GM23338 (cell line): ENCODE results near the gene NEURL1. TPM values are rescaled to one million over a fixed set of nuclear protein-coding genes. Genes with fewer than 3 reads are reported as not detected.

ENCODE experiments used
- ATAC-seq: fragments of 200-7000 bp; cut with Tn5 transposase; 3 replicates; pipeline ENCODE4 v1.9.1; 2020
- DNase-seq: peaks from one replicate; pipeline ENCODE4 v3.0.0-alpha.2; 2015; ENCODE audit warnings: low spot score
- H2AFZ ChIP-seq: fragments of 200-600 bp; sonication (generic); 2 replicates; pipeline ENCODE4 v1.8.0; 2016; ENCODE audit warnings: antibody characterized with exemption, mild to moderate bottlenecking, moderate library complexity
- H3F3A ChIP-seq: fragments of 200-600 bp; sonication (generic); replicated peaks from 2 replicates; pipeline ENCODE4 v1.8.0; 2017; ENCODE audit warnings: antibody characterized with exemption, mixed run types, low read depth
- H3K27ac ChIP-seq: fragments of 200-600 bp; sonication (generic); 2 replicates; pipeline ENCODE4 v1.6.1; 2016; ENCODE audit warnings: low read depth
- H3K27me3 ChIP-seq: fragments of 200-600 bp; sonication (generic); 2 replicates; pipeline ENCODE4 v1.8.0; 2016; ENCODE audit warnings: mild to moderate bottlenecking, mixed run types, moderate library complexity; ENCODE audit not compliant: insufficient read depth
- H3K36me3 ChIP-seq: fragments of 200-600 bp; sonication (generic); 2 replicates; pipeline ENCODE4 v1.8.0; 2016; ENCODE audit warnings: mild to moderate bottlenecking; ENCODE audit not compliant: insufficient read depth
- H3K4me1 ChIP-seq: fragments of 200-600 bp; sonication (generic); 2 replicates; pipeline ENCODE4 v1.8.0; 2016; ENCODE audit warnings: mild to moderate bottlenecking, moderate library complexity; ENCODE audit not compliant: insufficient read depth
- H3K4me2 ChIP-seq: fragments of 200-600 bp; sonication (generic); 2 replicates; pipeline ENCODE4 v1.7.1; 2017; ENCODE audit warnings: mixed run types
- H3K4me3 ChIP-seq: fragments of 200-600 bp; sonication (generic); 2 replicates; pipeline ENCODE4 v1.6.1; 2016; ENCODE audit warnings: mixed run types
- H3K79me2 ChIP-seq: fragments of 200-600 bp; sonication (generic); replicated peaks from 2 replicates; pipeline ENCODE4 v1.8.0; 2017; ENCODE audit warnings: mild to moderate bottlenecking; ENCODE audit not compliant: insufficient read depth
- H3K9me2 ChIP-seq: fragments of 200-600 bp; sonication (generic); 2 replicates; pipeline ENCODE4 v1.8.0; 2017; ENCODE audit not compliant: insufficient read depth
- H4K20me1 ChIP-seq: fragments of 200-600 bp; sonication (generic); replicated peaks from 2 replicates; pipeline ENCODE4 v1.8.0; 2017; ENCODE audit warnings: mild to moderate bottlenecking; ENCODE audit not compliant: insufficient read depth
- H3K27ac Mint-ChIP-seq: 2 replicates; pipeline ENCODE4 v1.8.0; 2020; ENCODE audit warnings: inconsistent platforms, mild to moderate bottlenecking, moderate library complexity, mixed read lengths
- H3K27me3 Mint-ChIP-seq: 3 replicates; pipeline ENCODE4 v1.8.0; 2022; ENCODE audit warnings: low read depth, mild to moderate bottlenecking, moderate library complexity, mixed read lengths, inconsistent platforms; ENCODE audit not compliant: insufficient read depth, poor library complexity
- H3K36me3 Mint-ChIP-seq: 3 replicates; pipeline ENCODE4 v1.8.0; 2021; ENCODE audit warnings: low read depth, mild to moderate bottlenecking, inconsistent platforms, moderate library complexity, mixed read lengths
- H3K4me1 Mint-ChIP-seq: 3 replicates; pipeline ENCODE4 v1.8.0; 2020; ENCODE audit warnings: mild to moderate bottlenecking, inconsistent platforms, mixed read lengths
- H3K4me3 Mint-ChIP-seq: 3 replicates; pipeline ENCODE4 v1.8.0; 2021; ENCODE audit warnings: moderate library complexity, mild to moderate bottlenecking, inconsistent platforms, mixed read lengths
- H3K9me3 Mint-ChIP-seq: 3 replicates; pipeline ENCODE4 v1.8.0; 2020; ENCODE audit warnings: moderate library complexity, mild to moderate bottlenecking, inconsistent platforms, mixed read lengths
- CREB1 ChIP-seq: fragments of 250-450 bp; sonication (Bioruptor Pico); IDR thresholded peaks from 2 replicates; pipeline ENCODE4 v1.5.0; 2020; ENCODE audit warnings: low read depth, mild to moderate bottlenecking, moderate library complexity
- EZH2 ChIP-seq: fragments of 200-600 bp; sonication (generic); IDR thresholded peaks from one replicate; pipeline ENCODE4 v1.8.0; 2017; ENCODE audit warnings: antibody characterized with exemption, mild to moderate bottlenecking, low read depth; ENCODE audit not compliant: unreplicated experiment
- EZH2phosphoT487 ChIP-seq: fragments of 200-600 bp; sonication (generic); IDR thresholded peaks from one replicate; pipeline ENCODE4 v1.8.1; 2018; ENCODE audit warnings: antibody characterized with exemption; ENCODE audit not compliant: unreplicated experiment
- JUNB ChIP-seq: IDR thresholded peaks from one replicate; pipeline ENCODE4 v1.6.1; 2016; ENCODE audit warnings: antibody characterized with exemption; ENCODE audit not compliant: unreplicated experiment
- NANOG ChIP-seq: IDR thresholded peaks from 2 replicates; pipeline ENCODE4 v1.6.1; 2016; ENCODE audit warnings: antibody characterized with exemption, borderline replicate concordance
- POLR2AphosphoS5 ChIP-seq: IDR thresholded peaks from 2 replicates; pipeline ENCODE4 v1.6.1; 2016; ENCODE audit warnings: antibody characterized with exemption, low read depth
- STAT1 ChIP-seq: IDR thresholded peaks from one replicate; pipeline ENCODE4 v1.6.1; 2016; ENCODE audit warnings: antibody characterized with exemption; ENCODE audit not compliant: unreplicated experiment
- ZNF114 ChIP-seq: fragments of 250-450 bp; sonication (Bioruptor Pico); IDR thresholded peaks from 2 replicates; pipeline ENCODE4 v1.5.0; 2020; ENCODE audit warnings: mild to moderate bottlenecking, moderate library complexity
- ZNF331 ChIP-seq: fragments of 250-450 bp; sonication (Bioruptor Pico); IDR thresholded peaks from 2 replicates; pipeline ENCODE4 v1.5.0; 2020; ENCODE audit warnings: low read depth, mild to moderate bottlenecking, moderate library complexity
- polyA plus RNA-seq: library from polyadenylated mRNA; unstranded; fragments of >200 nt; fragmentation: Nextera tagmentation; extraction: Ambion mirVana; gene quantifications from 2 replicates; pipeline ENCODE4 v1.2.1, GENCODE V29; 2016
- total RNA-seq: library from RNA; depleted of rRNA; stranded (reverse); fragments of >200 nt; shearing (Covaris generic); gene quantifications from 2 replicates; pipeline ENCODE4 v1.2.3, GENCODE V29; 2014
- TF ChIP-seq, protein P1 (sequence below): IDR thresholded peaks from one replicate; pipeline ENCODE4 v1.6.1; 2018; ENCODE audit warnings: antibody characterized with exemption; ENCODE audit not compliant: unreplicated experiment
- TF ChIP-seq, protein P2 (sequence below): IDR thresholded peaks from 2 replicates; pipeline ENCODE4 v1.6.1; 2016; ENCODE audit warnings: antibody characterized with exemption
- TF ChIP-seq, protein P3 (sequence below), 2 experiments: fragments of 200-600 bp in 1 of 2; sonication (generic) in 1 of 2; conservative IDR thresholded peaks; 2 replicates each; pipeline versions ENCODE4 v1.5.1 to v1.6.1; 2016 to 2017; ENCODE audit warnings: antibody characterized with exemption in 2 of 2, low read depth in 2 of 2, mild to moderate bottlenecking in 2 of 2, moderate library complexity in 1 of 2
- TF ChIP-seq, protein P4 (sequence below): fragments of 250-450 bp; sonication (Bioruptor Pico); IDR thresholded peaks from 2 replicates; pipeline ENCODE4 v1.5.0; 2020; ENCODE audit warnings: mild to moderate bottlenecking, moderate library complexity

Gene NEURL1
- total and polyA plus RNA-seq, 2 experiments from 2014 or later, result 0.82 to 1.1 TPM

DNA sequence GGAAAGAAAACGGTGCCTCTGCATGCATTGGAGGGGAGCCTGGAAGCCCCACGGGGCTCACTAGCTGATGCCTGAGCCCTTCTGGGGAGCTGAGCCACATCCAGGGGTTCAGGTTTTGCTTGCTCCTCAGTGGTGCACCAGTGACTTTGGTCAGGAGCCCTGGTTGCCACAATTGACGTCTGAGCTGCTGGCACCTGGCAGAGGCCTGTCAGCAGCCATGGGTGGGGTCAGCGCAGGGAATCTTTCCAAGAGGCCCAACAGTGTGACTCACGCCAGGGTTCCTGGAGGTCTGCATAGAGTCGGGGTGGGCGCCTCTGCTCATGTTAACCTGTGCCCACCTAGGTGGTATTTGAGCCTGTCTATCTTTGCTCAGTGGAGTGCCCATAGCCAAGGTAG is 138.7 kb downstream of the NEURL1 start:
- no peaks in the 10 kb centered on the region; the same call in 2 of the 3 replicates for H3K36me3 Mint-ChIP-seq
- no peak for DNase-seq
- Histone ChIP-seq H3K4me2 (no peak overlapping the region), H2AFZ (no peak overlapping the region), H3K27me3 (no peaks in the 10 kb centered on the region), H3K79me2 (no peaks in the 10 kb centered on the region), H3K4me1 (peaks cover 18% of the 10 kb centered on the region), H3K9me2 (no peaks in the 10 kb centered on the region), H3K27ac (no peak overlapping the region), H3K36me3 (no peaks in the 10 kb centered on the region), H3F3A (0 out of 2 replicates have a peak, but pooled peaks cover 5% of the 10 kb centered on the region), H4K20me1 (no peaks in the 10 kb centered on the region), H3K4me3 (no peak overlapping the region)
- no peak for TF ChIP-seq STAT1
- no peak for TF ChIP-seq ZNF331 (CRISPR knock-in tag)
- TF ChIP-seq, protein P1, sequence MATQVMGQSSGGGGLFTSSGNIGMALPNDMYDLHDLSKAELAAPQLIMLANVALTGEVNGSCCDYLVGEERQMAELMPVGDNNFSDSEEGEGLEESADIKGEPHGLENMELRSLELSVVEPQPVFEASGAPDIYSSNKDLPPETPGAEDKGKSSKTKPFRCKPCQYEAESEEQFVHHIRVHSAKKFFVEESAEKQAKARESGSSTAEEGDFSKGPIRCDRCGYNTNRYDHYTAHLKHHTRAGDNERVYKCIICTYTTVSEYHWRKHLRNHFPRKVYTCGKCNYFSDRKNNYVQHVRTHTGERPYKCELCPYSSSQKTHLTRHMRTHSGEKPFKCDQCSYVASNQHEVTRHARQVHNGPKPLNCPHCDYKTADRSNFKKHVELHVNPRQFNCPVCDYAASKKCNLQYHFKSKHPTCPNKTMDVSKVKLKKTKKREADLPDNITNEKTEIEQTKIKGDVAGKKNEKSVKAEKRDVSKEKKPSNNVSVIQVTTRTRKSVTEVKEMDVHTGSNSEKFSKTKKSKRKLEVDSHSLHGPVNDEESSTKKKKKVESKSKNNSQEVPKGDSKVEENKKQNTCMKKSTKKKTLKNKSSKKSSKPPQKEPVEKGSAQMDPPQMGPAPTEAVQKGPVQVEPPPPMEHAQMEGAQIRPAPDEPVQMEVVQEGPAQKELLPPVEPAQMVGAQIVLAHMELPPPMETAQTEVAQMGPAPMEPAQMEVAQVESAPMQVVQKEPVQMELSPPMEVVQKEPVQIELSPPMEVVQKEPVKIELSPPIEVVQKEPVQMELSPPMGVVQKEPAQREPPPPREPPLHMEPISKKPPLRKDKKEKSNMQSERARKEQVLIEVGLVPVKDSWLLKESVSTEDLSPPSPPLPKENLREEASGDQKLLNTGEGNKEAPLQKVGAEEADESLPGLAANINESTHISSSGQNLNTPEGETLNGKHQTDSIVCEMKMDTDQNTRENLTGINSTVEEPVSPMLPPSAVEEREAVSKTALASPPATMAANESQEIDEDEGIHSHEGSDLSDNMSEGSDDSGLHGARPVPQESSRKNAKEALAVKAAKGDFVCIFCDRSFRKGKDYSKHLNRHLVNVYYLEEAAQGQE, result no peak
- TF ChIP-seq POLR2AphosphoS5, result no peak
- no peak for TF ChIP-seq EZH2
- TF ChIP-seq, protein P2, sequence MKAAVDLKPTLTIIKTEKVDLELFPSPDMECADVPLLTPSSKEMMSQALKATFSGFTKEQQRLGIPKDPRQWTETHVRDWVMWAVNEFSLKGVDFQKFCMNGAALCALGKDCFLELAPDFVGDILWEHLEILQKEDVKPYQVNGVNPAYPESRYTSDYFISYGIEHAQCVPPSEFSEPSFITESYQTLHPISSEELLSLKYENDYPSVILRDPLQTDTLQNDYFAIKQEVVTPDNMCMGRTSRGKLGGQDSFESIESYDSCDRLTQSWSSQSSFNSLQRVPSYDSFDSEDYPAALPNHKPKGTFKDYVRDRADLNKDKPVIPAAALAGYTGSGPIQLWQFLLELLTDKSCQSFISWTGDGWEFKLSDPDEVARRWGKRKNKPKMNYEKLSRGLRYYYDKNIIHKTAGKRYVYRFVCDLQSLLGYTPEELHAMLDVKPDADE, result no peak
- no peak for TF ChIP-seq EZH2phosphoT487
- no peak for TF ChIP-seq JUNB
- TF ChIP-seq, protein P3, sequence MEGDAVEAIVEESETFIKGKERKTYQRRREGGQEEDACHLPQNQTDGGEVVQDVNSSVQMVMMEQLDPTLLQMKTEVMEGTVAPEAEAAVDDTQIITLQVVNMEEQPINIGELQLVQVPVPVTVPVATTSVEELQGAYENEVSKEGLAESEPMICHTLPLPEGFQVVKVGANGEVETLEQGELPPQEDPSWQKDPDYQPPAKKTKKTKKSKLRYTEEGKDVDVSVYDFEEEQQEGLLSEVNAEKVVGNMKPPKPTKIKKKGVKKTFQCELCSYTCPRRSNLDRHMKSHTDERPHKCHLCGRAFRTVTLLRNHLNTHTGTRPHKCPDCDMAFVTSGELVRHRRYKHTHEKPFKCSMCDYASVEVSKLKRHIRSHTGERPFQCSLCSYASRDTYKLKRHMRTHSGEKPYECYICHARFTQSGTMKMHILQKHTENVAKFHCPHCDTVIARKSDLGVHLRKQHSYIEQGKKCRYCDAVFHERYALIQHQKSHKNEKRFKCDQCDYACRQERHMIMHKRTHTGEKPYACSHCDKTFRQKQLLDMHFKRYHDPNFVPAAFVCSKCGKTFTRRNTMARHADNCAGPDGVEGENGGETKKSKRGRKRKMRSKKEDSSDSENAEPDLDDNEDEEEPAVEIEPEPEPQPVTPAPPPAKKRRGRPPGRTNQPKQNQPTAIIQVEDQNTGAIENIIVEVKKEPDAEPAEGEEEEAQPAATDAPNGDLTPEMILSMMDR (conservative IDR thresholded peaks at IDR 0.05; ENCODE audit: low read depth in 2 of 2), result no peak
- TF ChIP-seq CREB1 (CRISPR knock-in tag), result no peak
- TF ChIP-seq ZNF114 (CRISPR knock-in tag), result no peak
- no peak for TF ChIP-seq NANOG
- TF ChIP-seq, protein P4, sequence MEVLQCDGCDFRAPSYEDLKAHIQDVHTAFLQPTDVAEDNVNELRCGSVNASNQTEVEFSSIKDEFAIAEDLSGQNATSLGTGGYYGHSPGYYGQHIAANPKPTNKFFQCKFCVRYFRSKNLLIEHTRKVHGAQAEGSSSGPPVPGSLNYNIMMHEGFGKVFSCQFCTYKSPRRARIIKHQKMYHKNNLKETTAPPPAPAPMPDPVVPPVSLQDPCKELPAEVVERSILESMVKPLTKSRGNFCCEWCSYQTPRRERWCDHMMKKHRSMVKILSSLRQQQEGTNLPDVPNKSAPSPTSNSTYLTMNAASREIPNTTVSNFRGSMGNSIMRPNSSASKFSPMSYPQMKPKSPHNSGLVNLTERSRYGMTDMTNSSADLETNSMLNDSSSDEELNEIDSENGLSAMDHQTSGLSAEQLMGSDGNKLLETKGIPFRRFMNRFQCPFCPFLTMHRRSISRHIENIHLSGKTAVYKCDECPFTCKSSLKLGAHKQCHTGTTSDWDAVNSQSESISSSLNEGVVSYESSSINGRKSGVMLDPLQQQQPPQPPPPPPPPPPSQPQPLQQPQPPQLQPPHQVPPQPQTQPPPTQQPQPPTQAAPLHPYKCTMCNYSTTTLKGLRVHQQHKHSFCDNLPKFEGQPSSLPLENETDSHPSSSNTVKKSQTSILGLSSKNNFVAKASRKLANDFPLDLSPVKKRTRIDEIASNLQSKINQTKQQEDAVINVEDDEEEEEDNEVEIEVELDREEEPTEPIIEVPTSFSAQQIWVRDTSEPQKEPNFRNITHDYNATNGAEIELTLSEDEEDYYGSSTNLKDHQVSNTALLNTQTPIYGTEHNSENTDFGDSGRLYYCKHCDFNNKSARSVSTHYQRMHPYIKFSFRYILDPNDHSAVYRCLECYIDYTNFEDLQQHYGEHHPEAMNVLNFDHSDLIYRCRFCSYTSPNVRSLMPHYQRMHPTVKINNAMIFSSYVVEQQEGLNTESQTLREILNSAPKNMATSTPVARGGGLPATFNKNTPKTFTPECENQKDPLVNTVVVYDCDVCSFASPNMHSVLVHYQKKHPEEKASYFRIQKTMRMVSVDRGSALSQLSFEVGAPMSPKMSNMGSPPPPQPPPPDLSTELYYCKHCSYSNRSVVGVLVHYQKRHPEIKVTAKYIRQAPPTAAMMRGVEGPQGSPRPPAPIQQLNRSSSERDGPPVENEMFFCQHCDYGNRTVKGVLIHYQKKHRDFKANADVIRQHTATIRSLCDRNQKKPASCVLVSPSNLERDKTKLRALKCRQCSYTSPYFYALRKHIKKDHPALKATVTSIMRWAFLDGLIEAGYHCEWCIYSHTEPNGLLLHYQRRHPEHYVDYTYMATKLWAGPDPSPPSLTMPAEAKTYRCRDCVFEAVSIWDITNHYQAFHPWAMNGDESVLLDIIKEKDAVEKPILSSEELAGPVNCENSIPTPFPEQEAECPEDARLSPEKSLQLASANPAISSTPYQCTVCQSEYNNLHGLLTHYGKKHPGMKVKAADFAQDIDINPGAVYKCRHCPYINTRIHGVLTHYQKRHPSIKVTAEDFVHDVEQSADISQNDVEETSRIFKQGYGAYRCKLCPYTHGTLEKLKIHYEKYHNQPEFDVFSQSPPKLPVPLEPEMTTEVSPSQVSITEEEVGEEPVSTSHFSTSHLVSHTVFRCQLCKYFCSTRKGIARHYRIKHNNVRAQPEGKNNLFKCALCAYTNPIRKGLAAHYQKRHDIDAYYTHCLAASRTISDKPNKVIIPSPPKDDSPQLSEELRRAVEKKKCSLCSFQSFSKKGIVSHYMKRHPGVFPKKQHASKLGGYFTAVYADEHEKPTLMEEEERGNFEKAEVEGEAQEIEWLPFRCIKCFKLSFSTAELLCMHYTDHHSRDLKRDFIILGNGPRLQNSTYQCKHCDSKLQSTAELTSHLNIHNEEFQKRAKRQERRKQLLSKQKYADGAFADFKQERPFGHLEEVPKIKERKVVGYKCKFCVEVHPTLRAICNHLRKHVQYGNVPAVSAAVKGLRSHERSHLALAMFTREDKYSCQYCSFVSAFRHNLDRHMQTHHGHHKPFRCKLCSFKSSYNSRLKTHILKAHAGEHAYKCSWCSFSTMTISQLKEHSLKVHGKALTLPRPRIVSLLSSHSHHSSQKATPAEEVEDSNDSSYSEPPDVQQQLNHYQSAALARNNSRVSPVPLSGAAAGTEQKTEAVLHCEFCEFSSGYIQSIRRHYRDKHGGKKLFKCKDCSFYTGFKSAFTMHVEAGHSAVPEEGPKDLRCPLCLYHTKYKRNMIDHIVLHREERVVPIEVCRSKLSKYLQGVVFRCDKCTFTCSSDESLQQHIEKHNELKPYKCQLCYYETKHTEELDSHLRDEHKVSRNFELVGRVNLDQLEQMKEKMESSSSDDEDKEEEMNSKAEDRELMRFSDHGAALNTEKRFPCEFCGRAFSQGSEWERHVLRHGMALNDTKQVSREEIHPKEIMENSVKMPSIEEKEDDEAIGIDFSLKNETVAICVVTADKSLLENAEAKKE (CRISPR knock-in tag), result no peak
- no peak overlapping the region for H3K27ac Mint-ChIP-seq
- H3K4me1 Mint-ChIP-seq, result peaks cover 29% of the 10 kb centered on the region
- ATAC-seq, result no peak
- H3K9me3 Mint-ChIP-seq, result no peaks in the 10 kb centered on the region; the same call in 2 of the 3 replicates
- H3K4me3 Mint-ChIP-seq, result no peak overlapping the region
- peaks cover 15% of the 10 kb centered on the region for H3K27me3 Mint-ChIP-seq
